Measurements from ENCODE around the gene DERA. TPM values are rescaled to one million over a fixed set of nuclear protein-coding genes. Genes with fewer than 3 reads are reported as not detected.

The DERA gene
- total RNA-seq, 1 donor from 2014 or later = 39.3 TPM

- no peak for DNase-seq (ENCODE audit: low read depth)
- TF ChIP-seq, protein P1, sequence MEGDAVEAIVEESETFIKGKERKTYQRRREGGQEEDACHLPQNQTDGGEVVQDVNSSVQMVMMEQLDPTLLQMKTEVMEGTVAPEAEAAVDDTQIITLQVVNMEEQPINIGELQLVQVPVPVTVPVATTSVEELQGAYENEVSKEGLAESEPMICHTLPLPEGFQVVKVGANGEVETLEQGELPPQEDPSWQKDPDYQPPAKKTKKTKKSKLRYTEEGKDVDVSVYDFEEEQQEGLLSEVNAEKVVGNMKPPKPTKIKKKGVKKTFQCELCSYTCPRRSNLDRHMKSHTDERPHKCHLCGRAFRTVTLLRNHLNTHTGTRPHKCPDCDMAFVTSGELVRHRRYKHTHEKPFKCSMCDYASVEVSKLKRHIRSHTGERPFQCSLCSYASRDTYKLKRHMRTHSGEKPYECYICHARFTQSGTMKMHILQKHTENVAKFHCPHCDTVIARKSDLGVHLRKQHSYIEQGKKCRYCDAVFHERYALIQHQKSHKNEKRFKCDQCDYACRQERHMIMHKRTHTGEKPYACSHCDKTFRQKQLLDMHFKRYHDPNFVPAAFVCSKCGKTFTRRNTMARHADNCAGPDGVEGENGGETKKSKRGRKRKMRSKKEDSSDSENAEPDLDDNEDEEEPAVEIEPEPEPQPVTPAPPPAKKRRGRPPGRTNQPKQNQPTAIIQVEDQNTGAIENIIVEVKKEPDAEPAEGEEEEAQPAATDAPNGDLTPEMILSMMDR (IDR thresholded peaks at IDR 0.05; ENCODE audit: insufficient read depth, low read length, poor library complexity, severe bottlenecking) = no peak
- Histone ChIP-seq H3K27me3 (ENCODE audit: control insufficient read depth, insufficient read depth, low read length) (no peaks in the 10 kb centered on the region), H3K4me3 (ENCODE audit: low read depth, low read length) (no peak overlapping the region), H3K36me3 (ENCODE audit: control insufficient read depth, insufficient read depth, low read length) (no peaks in the 10 kb centered on the region)
Observed at GRCh38 chr12:15996948-15997347, 85.8 kb downstream of the DERA start.

DNA sequence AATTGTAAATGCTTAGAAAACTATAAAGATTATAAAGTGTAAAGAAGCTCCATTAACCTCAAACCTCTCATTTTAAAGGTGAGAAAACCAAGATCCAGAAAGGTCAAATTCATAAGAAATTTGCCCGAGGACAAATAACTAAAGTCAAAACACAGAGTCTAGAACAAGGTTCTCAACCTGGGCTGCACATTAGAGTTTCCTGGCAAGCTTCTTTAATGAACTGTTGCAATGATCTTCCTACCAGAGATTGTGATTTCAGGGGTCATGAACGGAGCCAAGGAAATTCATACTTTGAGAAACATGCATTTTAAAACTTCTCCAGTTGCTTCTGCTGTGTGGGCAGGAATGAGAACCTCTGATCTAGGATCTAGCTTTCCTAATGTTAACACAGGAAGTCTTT lies 86.8 kb downstream of the DERA start:
- Histone ChIP-seq H3K4me3 (ENCODE audit: low read depth, low read length) (no peak overlapping the region), H3K27me3 (ENCODE audit: control insufficient read depth, insufficient read depth, low read length) (no peaks in the 10 kb centered on the region), H3K36me3 (ENCODE audit: control insufficient read depth, insufficient read depth, low read length) (no peaks in the 10 kb centered on the region)
- no peak for DNase-seq (ENCODE audit: low read depth)
- TF ChIP-seq, protein P1 (IDR thresholded peaks at IDR 0.05; ENCODE audit: insufficient read depth, low read length, poor library complexity, severe bottlenecking) = no peak

DNA sequence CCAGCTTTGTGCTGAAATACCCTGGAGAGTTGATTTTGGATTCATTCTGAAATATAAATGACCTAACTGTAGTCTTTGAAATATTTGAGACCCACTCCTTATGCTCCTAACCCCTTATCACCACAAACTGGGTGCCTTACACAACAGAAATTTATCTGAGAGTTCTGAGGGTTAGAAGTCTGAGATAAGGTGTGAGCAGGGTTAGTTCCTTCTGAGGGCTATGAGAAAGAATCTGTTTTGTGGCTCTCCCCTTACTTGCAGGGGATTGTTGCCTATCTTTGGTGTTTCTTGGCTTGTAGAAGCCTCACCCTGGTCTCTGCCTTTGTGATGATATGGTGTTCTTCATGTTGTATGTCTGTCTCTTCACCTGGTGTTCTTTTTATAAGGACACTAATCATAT lies 91.7 kb downstream of the DERA start:
- no peak for DNase-seq (ENCODE audit: low read depth)
- TF ChIP-seq, protein P1 (IDR thresholded peaks at IDR 0.05; ENCODE audit: insufficient read depth, low read length, poor library complexity, severe bottlenecking) = no peak
- Histone ChIP-seq H3K4me3 (ENCODE audit: low read depth, low read length) (no peak overlapping the region), H3K36me3 (ENCODE audit: control insufficient read depth, insufficient read depth, low read length) (no peaks in the 10 kb centered on the region), H3K27me3 (ENCODE audit: control insufficient read depth, insufficient read depth, low read length) (no peaks in the 10 kb centered on the region)

- no peaks in the 10 kb centered on the region for H3K27me3 ChIP-seq (ENCODE audit: control insufficient read depth, insufficient read depth, low read length)
- no peaks in the 10 kb centered on the region for H3K36me3 ChIP-seq (ENCODE audit: control insufficient read depth, insufficient read depth, low read length)
- DNase-seq (ENCODE audit: low read depth) = no peak
- no peak overlapping the region for H3K4me3 ChIP-seq (ENCODE audit: low read depth, low read length)
- TF ChIP-seq, protein P1 (IDR thresholded peaks at IDR 0.05; ENCODE audit: insufficient read depth, low read length, poor library complexity, severe bottlenecking) = no peak
Observed at GRCh38 chr12:16003460-16003859, 92.3 kb downstream of the DERA start.

- no peaks in the 10 kb centered on the region for H3K27me3 ChIP-seq (ENCODE audit: control insufficient read depth, insufficient read depth, low read length)
- no peaks in the 10 kb centered on the region for H3K36me3 ChIP-seq (ENCODE audit: control insufficient read depth, insufficient read depth, low read length)
- DNase-seq (ENCODE audit: low read depth) = no peak
- TF ChIP-seq, protein P1 (IDR thresholded peaks at IDR 0.05; ENCODE audit: insufficient read depth, low read length, poor library complexity, severe bottlenecking) = no peak
- H3K4me3 ChIP-seq (ENCODE audit: low read depth, low read length) = no peak overlapping the region
Observed at GRCh38 chr12:16006752-16007151, 95.6 kb downstream of the DERA start.

DNA sequence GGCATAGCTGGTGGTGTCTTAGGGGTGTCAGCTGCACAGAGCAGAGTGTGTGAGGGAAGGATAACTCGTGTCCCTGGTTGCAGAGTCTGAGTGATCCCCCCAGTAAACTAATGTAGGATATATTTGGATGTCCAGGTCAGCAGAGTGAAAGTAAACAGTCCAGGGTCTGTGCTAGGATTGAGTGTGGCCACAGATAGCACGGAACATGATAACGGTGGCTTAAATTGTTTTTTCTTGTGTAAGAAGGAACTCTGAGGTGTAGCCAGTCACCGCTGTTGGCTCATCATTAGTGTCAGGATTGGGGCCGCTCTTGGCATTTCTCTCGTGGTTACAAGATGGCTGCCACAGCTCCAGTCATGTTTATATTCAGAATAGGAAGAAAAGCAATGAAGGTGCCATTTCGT lies 97.3 kb downstream of the DERA start:
- H3K4me3 ChIP-seq (ENCODE audit: low read depth, low read length) = no peak overlapping the region
- TF ChIP-seq, protein P1 (IDR thresholded peaks at IDR 0.05; ENCODE audit: insufficient read depth, low read length, poor library complexity, severe bottlenecking) = no peak
- no peak for DNase-seq (ENCODE audit: low read depth)

More for the DNA sequence above, 97.3 kb downstream of the DERA start:
- H3K27me3 ChIP-seq (ENCODE audit: control insufficient read depth, insufficient read depth, low read length) = no peaks in the 10 kb centered on the region
- no peaks in the 10 kb centered on the region for H3K36me3 ChIP-seq (ENCODE audit: control insufficient read depth, insufficient read depth, low read length)
